Esophagus muscularis mucosa (tissue), 3 donors: ENCODE measurements around the gene MAGI2.

Source experiments
- POLR2A ChIP-seq: fragments of 450-650 bp; IDR thresholded peaks from one replicate; pipeline ENCODE4 v1.6.1; 2017; ENCODE audit warnings: antibody characterized with exemption, moderate library complexity, mild to moderate bottlenecking, low read depth
- POLR2AphosphoS5 ChIP-seq, 2 donors: sonication (generic); formaldehyde crosslinking; IDR thresholded peaks; one replicate each; pipeline ENCODE4 v1.6.1; 2017; ENCODE audit warnings: antibody characterized with exemption in 2 of 2
- TF ChIP-seq, protein P1 (sequence below), 3 experiments: fragments of 200-600 bp in 2 of 3; fragments of 450-650 bp in 1 of 3; sonication (generic) in 2 of 3; IDR thresholded peaks; one replicate each; pipeline ENCODE4 v1.5.1; 2017 to 2019; ENCODE audit warnings: antibody characterized with exemption in 3 of 3, mild to moderate bottlenecking in 2 of 3, moderate library complexity in 1 of 3

GRCh38 chr7:79376299-79377025 is 77.0 kb downstream of the MAGI2 start:
- TF ChIP-seq, protein P1, sequence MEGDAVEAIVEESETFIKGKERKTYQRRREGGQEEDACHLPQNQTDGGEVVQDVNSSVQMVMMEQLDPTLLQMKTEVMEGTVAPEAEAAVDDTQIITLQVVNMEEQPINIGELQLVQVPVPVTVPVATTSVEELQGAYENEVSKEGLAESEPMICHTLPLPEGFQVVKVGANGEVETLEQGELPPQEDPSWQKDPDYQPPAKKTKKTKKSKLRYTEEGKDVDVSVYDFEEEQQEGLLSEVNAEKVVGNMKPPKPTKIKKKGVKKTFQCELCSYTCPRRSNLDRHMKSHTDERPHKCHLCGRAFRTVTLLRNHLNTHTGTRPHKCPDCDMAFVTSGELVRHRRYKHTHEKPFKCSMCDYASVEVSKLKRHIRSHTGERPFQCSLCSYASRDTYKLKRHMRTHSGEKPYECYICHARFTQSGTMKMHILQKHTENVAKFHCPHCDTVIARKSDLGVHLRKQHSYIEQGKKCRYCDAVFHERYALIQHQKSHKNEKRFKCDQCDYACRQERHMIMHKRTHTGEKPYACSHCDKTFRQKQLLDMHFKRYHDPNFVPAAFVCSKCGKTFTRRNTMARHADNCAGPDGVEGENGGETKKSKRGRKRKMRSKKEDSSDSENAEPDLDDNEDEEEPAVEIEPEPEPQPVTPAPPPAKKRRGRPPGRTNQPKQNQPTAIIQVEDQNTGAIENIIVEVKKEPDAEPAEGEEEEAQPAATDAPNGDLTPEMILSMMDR (IDR thresholded peaks at IDR 0.05) = no peak
- no peak for TF ChIP-seq POLR2AphosphoS5 (IDR thresholded peaks at IDR 0.05)
- no peak for TF ChIP-seq POLR2A
